HG02610 (cell line): ENCODE data around the gene JAG1.

Source experiments
- ATAC-seq: cut with Tn5 transposase; IDR thresholded peaks from one replicate; pipeline ENCODE4 v1.9.1; 2021; ENCODE audit warnings: mild to moderate bottlenecking, moderate library complexity; ENCODE audit not compliant: unreplicated experiment

Gene JAG1

DNA sequence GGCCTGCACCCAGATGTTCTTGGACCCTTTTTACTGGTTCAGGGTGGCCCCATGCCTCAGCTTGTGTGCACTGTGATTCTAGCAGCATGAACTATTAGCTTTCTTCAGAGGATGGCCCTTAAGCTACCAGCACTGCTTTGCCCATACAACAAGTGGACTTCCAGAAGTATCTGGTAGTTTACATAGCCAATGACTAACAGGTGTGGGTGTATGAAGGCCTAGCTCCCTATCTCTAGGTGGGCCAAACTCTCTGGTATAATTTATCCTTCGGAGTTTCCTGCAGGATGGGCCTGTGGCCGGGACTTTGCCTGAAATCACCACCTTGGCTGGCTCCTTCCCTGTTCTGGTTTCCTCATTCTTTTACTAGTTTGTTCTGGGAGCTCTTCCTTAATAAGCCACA, 26.1 kb upstream of the JAG1 start:
- ATAC-seq: no peak

DNA sequence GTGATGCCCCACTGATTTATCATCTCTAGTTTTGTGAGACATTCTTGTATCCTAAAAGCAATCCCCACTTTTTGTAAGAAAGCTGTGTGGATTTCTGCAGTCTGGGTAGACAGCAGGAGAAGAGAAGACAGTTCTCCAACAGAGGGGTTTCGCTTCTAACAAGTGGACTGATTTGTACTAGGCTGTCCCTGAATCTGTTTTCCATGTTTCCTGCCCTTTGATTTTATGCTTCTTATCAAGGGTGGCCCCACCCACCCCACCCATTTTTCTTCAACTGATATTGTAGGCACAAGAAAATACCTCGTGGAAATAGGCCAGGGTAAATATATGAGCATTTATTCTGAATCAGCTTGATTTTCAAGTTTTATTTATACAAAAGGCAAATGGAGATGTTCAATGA, 25.7 kb upstream of the JAG1 start:
- ATAC-seq: no peak

DNA sequence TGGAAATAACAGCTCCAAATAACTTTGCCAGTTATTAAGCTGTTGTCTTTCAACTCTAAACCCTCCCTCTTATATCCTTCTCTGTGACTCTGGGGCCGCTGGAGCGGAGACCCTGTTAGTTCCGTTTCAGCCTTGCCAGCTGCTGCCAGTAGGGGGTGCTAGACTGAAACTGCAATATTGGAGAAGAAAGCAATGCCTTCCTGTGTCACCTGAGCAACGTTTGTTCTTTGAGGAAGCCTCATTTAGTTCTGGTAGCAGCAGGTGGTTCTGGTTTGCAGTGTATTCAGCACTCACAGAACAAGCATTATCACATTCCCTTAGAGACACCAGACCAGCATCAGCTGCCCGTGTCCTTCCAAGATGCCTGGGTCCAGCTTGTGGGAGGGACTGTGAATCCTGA, 22.9 kb upstream of the JAG1 start:
- ATAC-seq: no peak

DNA sequence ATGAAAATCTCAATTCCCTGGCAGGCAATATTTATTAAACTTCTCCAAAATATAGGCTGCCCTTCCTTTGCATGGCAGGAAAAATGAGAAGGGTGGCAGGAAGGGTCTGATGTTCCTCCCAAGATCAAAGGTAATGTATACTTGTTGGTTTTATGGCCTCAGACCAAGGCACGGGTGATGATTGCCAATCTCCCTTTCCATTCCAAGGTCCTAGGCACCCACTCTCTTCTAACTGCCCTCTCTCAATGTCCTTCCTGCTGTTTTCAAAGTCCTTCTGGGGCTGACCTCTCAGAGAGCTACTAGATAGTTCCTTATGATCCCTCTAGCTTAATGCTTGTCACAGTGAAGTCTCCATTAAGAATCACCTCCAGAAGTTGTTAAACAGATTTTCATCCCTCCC, 15.6 kb upstream of the JAG1 start:
- no peak for ATAC-seq

DNA sequence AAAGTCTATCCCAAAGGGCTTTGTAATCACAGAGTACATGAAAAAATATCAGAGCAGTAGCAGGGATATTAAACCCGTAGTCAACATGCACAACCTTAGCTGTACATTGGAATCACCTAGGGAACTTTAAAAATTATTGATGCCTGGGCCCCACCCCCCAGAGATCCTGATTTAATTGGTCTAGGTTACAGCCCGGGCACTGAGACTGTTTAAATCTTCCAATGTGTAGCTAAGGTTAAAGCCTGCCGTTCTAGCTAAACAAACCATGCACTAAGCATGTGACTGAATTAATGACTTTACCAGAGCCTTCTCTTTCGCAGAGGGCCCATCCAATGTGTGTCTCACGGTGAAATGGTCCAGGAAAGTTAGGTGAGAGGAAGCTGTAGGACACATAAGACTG, 14.1 kb upstream of the JAG1 start:
- ATAC-seq: no peak

DNA sequence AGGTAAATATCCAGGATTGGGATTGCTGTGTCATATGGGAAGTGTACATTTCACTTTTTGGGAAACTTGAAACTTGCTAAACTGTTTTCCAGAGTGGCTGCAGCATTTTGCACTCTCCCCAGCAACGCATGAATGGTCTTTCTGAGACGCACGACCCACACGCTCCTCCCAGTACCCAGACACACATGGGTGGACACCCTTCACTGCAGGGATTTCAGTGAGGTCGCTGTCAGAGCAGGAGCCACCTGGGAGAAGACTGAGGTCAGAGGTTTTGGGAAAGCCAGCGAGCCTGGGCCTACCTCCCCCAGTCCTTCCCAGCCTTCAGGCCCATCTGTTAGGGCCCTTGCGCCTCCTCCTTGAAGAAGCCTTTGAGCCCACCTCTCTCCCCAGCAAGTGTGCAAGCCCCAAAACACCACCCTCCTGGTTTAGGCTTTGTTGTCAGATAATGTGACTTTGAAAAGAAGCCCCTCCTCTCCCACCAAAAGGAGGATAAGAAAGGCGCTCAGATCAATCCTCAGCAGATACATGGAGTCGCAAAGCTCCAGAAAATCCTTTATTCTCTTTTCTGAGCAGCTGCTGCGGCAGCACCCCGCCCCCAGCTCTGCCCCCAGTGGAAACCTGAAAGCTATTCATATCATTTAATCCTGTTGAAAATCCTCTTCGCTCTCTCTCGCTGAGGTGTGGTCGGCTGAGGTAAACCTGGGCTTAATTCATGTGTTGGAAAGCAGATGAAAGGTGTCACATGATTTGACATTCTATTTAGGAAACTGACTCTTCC, 12.7 kb upstream of the JAG1 start:
- ATAC-seq: no peak

DNA sequence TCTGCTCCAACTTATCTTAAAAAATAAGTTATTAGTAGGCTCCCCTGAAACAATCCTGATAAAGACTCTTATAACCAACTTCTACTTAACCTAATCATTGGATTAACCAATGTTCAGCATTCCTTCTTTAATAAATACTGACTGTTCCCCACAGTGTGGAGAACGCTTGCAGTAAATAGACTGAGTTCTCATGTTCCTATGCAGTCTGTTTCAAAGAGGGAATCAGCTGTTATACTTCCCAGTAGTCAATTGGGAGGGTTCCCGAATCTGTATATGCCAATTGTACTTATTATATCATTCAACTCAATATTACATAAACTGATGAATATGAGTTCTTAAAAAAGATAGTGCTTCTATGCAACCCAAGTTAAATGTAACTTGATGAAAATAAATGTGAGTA, 9.7 kb upstream of the JAG1 start:
- ATAC-seq: no peak

DNA sequence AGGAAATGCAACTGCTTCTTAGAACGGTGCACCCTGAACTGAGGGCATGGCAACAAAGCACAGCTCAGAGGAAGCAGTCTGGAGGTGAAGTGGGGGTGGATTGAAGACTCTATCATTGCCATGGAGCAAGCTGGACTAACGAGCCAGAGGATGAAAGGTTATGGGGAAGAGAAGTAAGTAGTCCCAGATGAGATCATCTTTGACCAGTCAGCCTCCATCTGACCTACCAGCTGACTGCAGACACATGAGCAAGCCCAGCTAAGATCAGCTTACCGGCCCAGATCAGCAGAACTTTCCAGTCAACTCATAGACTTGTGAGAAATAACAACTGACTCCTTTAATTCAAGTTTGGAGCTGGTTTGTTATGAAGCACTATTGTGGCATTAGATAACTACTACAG, 9.1 kb upstream of the JAG1 start:
- no peak for ATAC-seq

DNA sequence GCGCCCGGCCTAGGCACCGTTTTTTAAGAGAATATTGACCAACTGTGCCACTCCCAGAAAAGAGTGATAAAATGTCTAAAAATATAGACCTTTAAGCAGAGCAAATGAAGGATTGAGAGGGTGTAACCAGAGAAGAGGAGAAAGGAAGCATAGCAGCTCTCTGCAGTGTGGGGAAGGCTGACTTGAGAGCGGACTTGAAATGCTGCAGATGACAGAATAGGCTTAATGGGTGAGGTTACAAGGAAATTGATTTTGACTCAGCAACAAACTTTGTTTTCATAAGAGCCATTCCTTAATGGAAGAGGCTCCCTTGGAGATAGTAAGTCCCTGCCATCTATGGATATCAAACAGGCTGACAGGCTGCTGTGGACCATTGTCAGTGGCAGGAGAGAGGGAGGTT, 7.7 kb upstream of the JAG1 start:
- no peak for ATAC-seq

DNA sequence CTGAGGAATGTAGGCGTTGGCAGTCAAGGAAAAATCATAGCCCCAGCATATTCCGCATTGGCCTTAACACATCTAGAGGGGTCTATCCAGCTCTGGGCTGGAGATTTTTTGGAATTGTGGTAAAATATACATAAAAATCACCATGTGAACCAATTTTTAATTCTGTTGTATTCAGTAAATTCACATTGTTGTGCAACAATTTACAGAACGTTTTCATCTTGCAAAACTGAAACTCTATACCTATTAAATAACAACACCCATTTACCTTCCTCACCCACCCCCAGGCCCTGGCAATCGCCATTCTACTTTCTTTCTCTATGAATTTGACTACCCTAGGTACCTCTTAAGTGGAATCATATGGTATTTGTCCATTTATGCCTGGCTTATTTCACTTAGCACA, 6.8 kb upstream of the JAG1 start:
- ATAC-seq: no peak

DNA sequence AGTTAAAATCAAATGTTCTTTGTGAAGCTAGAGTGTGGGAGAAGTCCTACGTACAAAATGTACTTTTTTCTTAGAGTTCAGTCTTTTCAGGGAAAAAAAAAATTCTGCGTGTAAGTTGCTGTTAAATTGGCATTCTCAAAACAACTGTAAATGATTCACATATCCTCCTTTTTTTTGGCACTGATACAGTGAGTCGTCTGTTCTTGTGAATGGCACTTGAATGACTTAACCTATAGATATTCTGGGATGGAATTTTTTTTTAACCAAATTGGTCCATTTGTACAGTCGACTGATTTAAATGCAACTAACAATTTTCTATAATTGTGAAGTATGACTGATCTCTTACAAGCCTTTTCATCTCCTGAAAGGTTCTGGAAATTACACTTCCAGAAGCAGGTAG, 5.5 kb upstream of the JAG1 start:
- no peak for ATAC-seq

DNA sequence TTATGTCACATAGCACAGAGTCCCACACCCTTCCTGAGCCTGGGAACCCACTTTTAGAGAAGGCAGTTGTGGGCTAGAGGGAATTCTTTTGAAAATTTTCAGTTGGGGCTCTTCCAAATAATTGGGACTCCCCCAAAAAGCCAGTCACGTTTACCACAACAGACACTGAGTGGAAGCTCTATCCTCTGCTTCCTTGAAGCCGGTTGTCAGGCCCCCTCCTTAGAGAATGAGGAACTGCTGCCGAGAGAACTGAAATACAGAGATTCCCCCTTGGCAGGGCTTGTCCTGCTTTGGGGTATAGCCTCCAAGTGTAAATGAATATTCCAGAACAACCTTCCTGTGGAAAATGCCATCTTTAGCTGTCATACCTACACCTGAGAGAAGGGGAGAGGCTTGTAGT, 2.7 kb upstream of the JAG1 start:
- no peak for ATAC-seq

DNA sequence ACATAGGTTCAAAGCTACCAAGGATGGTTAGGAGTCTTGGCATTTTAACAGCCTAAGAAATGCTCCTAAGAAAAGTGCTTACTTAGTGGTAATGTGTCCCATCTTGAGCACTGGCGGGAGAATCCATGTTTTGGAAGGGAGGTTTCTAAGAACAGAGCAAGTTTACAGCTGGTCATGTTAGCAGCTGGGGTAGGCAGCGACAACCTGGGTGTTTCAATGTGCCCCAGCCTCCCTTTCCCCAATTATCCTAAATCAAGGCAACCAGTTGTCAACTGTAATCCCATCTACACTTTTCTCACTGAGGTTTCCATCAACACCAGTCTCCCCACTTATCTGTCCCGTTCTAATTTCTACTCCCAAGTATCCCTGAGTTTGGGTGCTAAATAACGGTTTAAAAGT, 1.6 kb upstream of the JAG1 start:
- ATAC-seq: no peak

DNA sequence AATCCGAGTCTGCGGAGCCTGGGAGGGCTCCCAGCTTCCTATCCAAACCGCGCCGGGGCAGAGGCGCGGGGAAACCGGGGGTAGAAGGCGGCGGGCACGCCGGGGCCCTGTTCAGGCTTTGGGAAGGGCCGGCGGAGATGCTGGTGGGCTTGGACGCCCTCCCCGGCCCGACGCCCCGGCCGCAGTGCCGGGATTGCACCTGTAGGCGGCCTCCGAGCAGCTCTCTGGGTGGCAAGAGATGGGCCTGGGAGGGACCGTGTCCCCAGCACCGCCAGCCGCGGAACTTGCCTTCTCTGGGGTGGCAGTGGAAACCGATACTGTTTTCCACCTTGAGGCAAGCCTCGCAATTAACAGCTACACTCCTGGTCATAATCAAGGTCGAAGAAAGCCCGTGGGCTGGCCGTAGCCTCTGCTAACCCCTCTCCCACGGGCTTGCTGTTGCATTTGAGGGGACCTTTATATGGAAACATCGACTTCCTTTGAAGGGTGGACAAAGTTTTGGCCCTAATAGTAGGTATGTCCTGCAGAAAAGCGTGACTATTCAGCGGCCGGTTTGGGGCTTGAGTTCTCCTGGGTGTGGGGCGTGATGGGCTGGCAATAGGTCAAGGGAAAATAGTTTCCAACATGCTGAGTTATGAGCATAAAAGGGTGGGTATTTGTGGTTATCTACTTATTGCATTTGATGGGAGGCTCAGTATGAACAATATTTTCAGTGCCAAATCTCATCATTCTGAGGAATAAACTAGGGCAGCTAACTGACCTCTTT, 1.1 kb upstream of the JAG1 start:
- peak; percentile 40 for ATAC-seq

DNA sequence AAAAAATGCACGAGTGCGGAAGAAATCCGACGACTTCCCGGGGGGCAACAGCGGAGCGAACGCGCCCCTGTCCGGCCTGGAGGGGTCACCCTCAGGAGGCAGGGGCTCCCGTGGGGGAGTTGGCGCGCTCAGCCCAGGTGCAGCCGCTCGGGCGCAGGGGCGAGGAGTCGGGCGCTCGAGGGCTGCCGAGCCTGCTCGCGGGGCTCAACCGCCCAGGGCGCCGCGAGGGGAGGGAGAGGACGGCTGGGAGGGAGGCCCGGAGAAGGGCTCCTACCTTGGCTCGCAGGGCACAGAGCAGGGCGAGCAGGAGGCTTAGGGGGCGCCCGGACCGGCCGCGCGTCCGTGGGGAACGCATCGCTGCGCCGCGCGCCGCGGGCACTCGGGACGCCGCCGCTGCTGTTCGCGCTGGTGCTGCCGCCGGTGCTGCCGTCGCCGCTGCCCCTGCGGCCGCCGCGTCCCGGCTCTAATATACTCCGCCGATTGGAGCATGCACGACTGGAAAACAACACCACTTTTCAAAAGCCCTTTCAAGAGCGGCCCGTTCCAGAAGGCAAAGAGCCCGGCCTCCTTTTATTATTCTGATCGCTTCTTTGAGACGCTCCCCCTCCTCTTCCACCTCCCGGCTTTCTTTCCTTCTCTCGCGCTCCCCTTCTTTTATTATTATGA, 490 bp downstream of the JAG1 start:
- ATAC-seq: no peak

DNA sequence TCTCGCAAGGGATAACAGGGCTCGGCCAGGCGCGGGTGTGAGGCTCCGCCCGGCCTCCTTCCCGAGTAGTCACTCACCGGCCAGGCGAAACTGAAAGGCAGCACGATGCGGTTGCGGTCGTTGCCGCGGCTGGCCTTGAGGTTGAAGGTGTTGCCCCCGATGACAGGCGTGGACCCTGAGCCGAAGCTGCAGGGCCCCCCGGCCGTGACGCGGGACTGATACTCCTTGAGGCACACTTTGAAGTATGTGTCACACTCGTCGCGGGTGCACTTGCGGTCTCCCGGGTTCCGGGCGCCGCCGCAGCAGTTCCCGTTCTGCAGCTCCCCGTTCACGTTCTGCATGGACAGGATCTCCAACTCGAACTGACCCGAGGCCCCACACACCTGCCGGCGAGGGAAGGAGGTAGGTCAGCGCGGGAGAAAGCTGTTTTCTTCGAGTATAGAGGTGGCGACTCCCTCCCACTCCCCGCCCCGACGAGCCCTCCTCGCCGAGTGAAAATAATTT, 1.1 kb downstream of the JAG1 start:
- no peak for ATAC-seq

DNA sequence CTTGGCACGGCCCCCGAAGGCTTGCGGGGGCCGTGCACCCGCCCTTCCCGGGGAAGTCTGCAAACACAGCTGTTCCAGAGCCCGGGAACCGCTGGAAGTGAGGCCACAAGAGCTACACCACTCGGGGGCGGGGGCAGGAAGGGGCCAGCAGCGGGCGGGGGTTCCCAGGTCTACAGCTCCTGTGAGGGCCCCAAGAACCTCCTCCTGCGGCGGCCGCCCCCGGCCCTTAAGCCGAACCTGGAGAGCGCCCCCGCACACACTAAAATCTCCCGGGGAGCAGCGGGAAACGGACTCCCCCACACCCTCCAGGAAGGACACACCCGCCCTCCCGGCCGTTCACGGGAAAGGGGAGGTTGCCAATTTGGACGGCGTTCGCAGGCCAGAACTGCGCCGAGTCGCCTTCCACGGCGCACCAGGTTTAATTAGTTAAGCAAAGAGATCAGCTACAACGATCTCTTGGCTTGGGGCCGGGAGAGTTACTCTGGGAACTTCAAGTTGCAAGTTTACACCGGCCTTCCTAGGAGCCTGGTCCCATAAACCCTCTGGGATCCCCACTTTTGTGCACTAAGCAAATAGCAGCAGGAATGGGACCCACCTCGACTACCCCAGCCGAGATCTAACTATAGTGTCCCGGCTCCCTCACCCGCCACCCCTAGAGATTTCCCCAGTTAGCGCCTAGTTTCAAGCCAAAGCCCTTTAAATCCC, 1.7 kb downstream of the JAG1 start:
- ATAC-seq: no peak

DNA sequence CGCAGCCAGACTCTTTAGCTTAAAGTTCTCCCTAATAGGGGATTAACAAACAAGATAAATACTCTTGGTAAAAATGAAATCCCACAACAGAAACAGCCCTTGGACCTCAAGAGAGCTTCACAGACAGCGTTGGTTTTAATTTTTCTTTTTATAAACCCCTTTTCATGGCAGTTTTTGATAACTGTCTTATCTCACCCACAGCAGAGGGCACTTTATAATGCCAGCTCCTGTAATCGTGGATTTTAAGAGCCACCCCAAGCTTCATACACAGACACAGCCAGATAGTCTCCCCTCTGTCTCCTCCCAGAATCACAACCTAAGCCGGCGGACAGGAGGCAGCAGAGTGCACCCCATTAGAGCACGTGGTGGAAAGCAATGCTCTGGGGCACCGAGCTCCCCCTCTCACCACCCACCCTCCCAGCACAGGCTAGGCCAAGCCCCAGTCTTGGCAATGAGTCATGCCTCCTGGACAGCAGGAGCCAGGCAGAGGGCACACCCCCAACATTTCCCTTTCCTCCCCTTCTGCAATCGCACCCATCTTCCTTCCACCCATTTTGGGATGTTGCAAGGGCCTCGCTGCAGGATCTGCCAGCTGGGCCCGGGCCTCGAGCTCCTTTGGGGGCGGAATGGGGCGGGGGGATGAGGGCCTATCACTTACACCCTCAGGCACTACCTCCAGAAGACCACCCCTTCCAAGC, 2.4 kb downstream of the JAG1 start:
- ATAC-seq: peak; percentile 13

DNA sequence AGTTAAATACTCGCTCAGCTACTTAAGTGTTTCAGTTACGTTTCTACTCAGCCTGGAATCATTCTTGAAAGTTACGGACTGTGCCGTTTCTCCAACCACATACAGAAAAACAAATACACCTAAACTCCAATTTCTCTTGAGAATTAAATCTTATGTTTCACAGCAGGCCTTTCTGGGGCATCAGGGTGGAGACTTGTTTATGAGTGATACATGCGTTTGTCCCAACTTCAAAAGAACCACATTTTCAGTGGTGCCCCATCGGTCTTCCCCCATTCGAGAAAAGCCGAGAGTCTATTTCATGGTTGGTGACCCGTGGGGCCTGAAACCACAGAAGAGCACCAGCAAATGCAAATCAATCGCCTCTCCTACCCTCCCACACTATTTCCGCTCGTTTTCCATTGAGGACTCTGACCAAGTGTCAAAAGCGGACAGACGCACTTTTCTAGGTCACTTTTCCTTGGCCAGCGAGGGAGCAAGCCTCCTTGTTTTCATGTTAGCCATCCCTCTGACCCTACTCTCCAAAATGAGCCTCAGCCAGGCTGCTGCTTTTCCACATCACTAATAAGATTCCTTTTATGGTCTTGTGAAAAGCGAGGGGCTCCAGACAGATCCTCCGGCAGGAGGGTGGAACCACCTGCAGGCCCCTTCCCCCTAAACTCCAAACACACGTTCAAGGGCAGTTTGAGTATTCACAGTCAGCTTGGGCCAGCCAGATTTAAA, 3.1 kb downstream of the JAG1 start:
- peak; percentile 35 for ATAC-seq

DNA sequence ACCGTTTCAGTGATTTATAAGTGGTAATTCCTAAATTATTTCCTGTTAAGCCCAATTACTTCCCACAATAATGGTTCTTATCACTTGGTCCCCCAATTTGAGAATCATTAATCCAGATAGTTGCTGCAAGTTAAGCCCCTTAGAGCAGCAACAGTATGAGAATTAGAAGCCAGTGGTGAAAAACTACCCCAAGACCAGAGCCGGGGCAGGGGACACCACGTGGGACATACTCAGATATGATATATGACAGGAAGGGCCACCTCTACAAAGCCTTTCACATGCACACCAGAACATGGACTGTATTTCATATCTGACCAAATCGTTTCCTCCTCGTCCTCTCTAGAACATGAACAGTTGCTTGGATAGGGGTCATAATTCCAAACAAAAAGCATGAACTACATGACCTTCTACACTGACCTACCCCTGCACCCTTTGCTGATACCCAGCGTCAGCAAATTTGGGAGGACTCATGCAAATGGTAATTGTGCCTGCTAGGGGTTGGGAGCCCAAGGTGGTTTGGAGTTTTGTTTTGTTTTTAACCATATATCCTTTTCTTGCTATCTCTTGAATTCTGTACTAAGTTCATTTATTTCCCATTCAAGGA, 3.9 kb downstream of the JAG1 start:
- no peak for ATAC-seq
